H9 (cell line): ENCODE results near the gene ANKRD34B. TPM values are rescaled to one million over a fixed set of nuclear protein-coding genes. Genes with fewer than 3 reads are reported as not detected.

Source experiments
- DNase-seq: peaks from one replicate; pipeline ENCODE4 v3.0.0-alpha.2; 2017
- H2AFZ ChIP-seq: one replicate; pipeline ENCODE4 v1.6.1; 2013; ENCODE audit warnings: mild to moderate bottlenecking, low read length, control low read depth, moderate library complexity
- H2AK5ac ChIP-seq: 2 replicates; pipeline ENCODE4 v1.6.1; 2013; ENCODE audit warnings: low read length, control low read depth, mixed read lengths; ENCODE audit not compliant: insufficient read length
- H2BK120ac ChIP-seq: one replicate; pipeline ENCODE4 v1.6.1; 2013; ENCODE audit warnings: low read depth, mild to moderate bottlenecking, low read length, control low read depth, inconsistent platforms; ENCODE audit not compliant: poor library complexity, severe bottlenecking
- H2BK12ac ChIP-seq: 2 replicates; pipeline ENCODE4 v1.6.1; 2013; ENCODE audit warnings: low read length, control low read depth, mixed read lengths, low read depth; ENCODE audit not compliant: insufficient read length
- H2BK15ac ChIP-seq: 2 replicates; pipeline ENCODE4 v1.6.1; 2013; ENCODE audit warnings: low read depth, low read length, control low read depth
- H2BK20ac ChIP-seq: one replicate; pipeline ENCODE4 v1.6.1; 2013; ENCODE audit warnings: low read depth, mild to moderate bottlenecking, low read length, control low read depth, inconsistent platforms; ENCODE audit not compliant: poor library complexity, severe bottlenecking
- H2BK5ac ChIP-seq: 2 replicates; pipeline ENCODE4 v1.6.1; 2013; ENCODE audit warnings: low read length, control low read depth, mixed read lengths; ENCODE audit not compliant: insufficient read length
- H3K14ac ChIP-seq: 2 replicates; pipeline ENCODE4 v1.6.1; 2013; ENCODE audit warnings: low read length, control low read depth; ENCODE audit not compliant: insufficient read depth
- H3K18ac ChIP-seq: 2 replicates; pipeline ENCODE4 v1.6.1; 2013; ENCODE audit warnings: low read depth, mild to moderate bottlenecking, mixed read lengths, low read length, control low read depth; ENCODE audit not compliant: insufficient read length
- H3K23ac ChIP-seq: 2 replicates; pipeline ENCODE4 v1.6.1; 2013; ENCODE audit warnings: low read length, control low read depth, mixed read lengths, low read depth; ENCODE audit not compliant: insufficient read length
- H3K23me2 ChIP-seq: 2 replicates; pipeline ENCODE4 v1.6.1; 2013; ENCODE audit warnings: low read depth, mild to moderate bottlenecking, mixed read lengths, low read length, control low read depth; ENCODE audit not compliant: insufficient read length, poor library complexity, severe bottlenecking
- H3K27ac ChIP-seq: 2 replicates; pipeline ENCODE4 v1.5.1; 2013; ENCODE audit warnings: low read length, control low read depth, mixed read lengths, low read depth; ENCODE audit not compliant: insufficient read length
- H3K27me3 ChIP-seq: 2 replicates; pipeline ENCODE4 v1.6.1; 2013; ENCODE audit warnings: low read length, control low read depth, inconsistent platforms; ENCODE audit not compliant: insufficient read depth
- H3K4ac ChIP-seq: 2 replicates; pipeline ENCODE4 v1.6.1; 2013; ENCODE audit warnings: low read depth, mild to moderate bottlenecking, control low read depth, inconsistent platforms, low read length, moderate library complexity
- H3K4me1 ChIP-seq: 2 replicates; pipeline ENCODE4 v1.6.1; 2013; ENCODE audit warnings: low read length, control low read depth, inconsistent platforms; ENCODE audit not compliant: insufficient read depth
- H3K4me2 ChIP-seq: 2 replicates; pipeline ENCODE4 v1.6.1; 2013; ENCODE audit warnings: low read length, control low read depth, mixed read lengths; ENCODE audit not compliant: insufficient read length, insufficient read depth
- H3K56ac ChIP-seq: 2 replicates; pipeline ENCODE4 v1.6.1; 2013; ENCODE audit warnings: low read depth, mild to moderate bottlenecking, mixed read lengths, low read length, control low read depth; ENCODE audit not compliant: insufficient read length
- H3K79me1 ChIP-seq: 2 replicates; pipeline ENCODE4 v1.6.1; 2013; ENCODE audit warnings: low read depth, mild to moderate bottlenecking, moderate library complexity, low read length, control low read depth, inconsistent platforms; ENCODE audit not compliant: insufficient read depth, poor library complexity, severe bottlenecking
- H3K79me2 ChIP-seq: 2 replicates; pipeline ENCODE4 v1.6.1; 2013; ENCODE audit warnings: low read length, control low read depth, inconsistent platforms; ENCODE audit not compliant: insufficient read depth
- H3K9ac ChIP-seq: 2 replicates; pipeline ENCODE4 v1.6.1; 2013; ENCODE audit warnings: low read length, control low read depth, mixed read lengths; ENCODE audit not compliant: insufficient read length; ENCODE audit errors: extremely low read depth
- H3K9me3 ChIP-seq: one replicate; pipeline ENCODE4 v1.6.1; 2013; ENCODE audit warnings: low read depth, low read length, inconsistent platforms; ENCODE audit not compliant: control insufficient read depth
- H3T11ph ChIP-seq: one replicate; pipeline ENCODE4 v1.6.1; 2013; ENCODE audit warnings: mild to moderate bottlenecking, low read length, control low read depth, inconsistent platforms
- H4K20me1 ChIP-seq: one replicate; pipeline ENCODE4 v1.6.1; 2013; ENCODE audit not compliant: control insufficient read depth, insufficient read length, insufficient read depth
- H4K5ac ChIP-seq: 2 replicates; pipeline ENCODE4 v1.6.1; 2013; ENCODE audit warnings: low read depth, mild to moderate bottlenecking, mixed read lengths, low read length, control low read depth; ENCODE audit not compliant: insufficient read length
- H4K8ac ChIP-seq: replicated peaks from 2 replicates; pipeline ENCODE4 v1.6.1; 2013; ENCODE audit warnings: low read length, control low read depth, mixed read lengths, low read depth; ENCODE audit not compliant: insufficient read length
- H4K91ac ChIP-seq: 2 replicates; pipeline ENCODE4 v1.6.1; 2013; ENCODE audit warnings: low read depth, mild to moderate bottlenecking, moderate library complexity, mixed read lengths, low read length, control low read depth; ENCODE audit not compliant: insufficient read length
- H3K27ac Mint-ChIP-seq, 3 experiments: 2 replicates in 2 of 3; 3 replicates in 1 of 3; pipeline ENCODE4 v1.8.0; 2020 to 2021; ENCODE audit warnings: mixed read lengths in 3 of 3, mild to moderate bottlenecking in 1 of 3, moderate library complexity in 1 of 3
- H3K27me3 Mint-ChIP-seq: 2 replicates; pipeline ENCODE4 v1.8.0; 2021; ENCODE audit warnings: low read depth, mild to moderate bottlenecking, moderate library complexity, mixed read lengths
- H3K36me3 Mint-ChIP-seq, 3 experiments: 2 replicates in 2 of 3; 3 replicates in 1 of 3; pipeline ENCODE4 v1.8.0; 2020 to 2021; ENCODE audit warnings: low read depth in 3 of 3, mixed read lengths in 3 of 3; ENCODE audit not compliant: insufficient read depth in 1 of 3
- H3K4me1 Mint-ChIP-seq, 2 experiments: 2 replicates each; pipeline ENCODE4 v1.8.0; 2020; ENCODE audit warnings: mixed read lengths in 2 of 2
- H3K4me3 Mint-ChIP-seq, 2 experiments: 2 replicates in 1 of 2; 3 replicates in 1 of 2; pipeline ENCODE4 v1.8.0; 2020 to 2021; ENCODE audit warnings: mild to moderate bottlenecking in 2 of 2, mixed read lengths in 2 of 2, moderate library complexity in 1 of 2
- H3K9me3 Mint-ChIP-seq, 2 experiments: 2 replicates in 1 of 2; 3 replicates in 1 of 2; pipeline ENCODE4 v1.8.0; 2020; ENCODE audit warnings: mild to moderate bottlenecking in 2 of 2, mixed read lengths in 2 of 2, moderate library complexity in 1 of 2
- CTCF ChIP-seq: fragments of 200-600 bp; sonication (generic); conservative IDR thresholded peaks from 3 replicates; pipeline ENCODE4 v1.8.0; 2021; ENCODE audit warnings: antibody characterized with exemption, mild to moderate bottlenecking
- WGBS: extraction: QIAGEN DNeasy Blood & Tissue Kit; methylation state at CpG from one replicate; pipeline ENCODE4 v1.1.7; 2013; ENCODE audit warnings: missing lambda C conversion rate, low lambda C conversion rate, mixed read lengths; ENCODE audit not compliant: insufficient read length; ENCODE audit errors: extremely low coverage; 5-methylcytosine and 5-hydroxymethylcytosine counted together
- total RNA-seq: library from RNA; stranded (reverse); gene quantifications from 2 replicates; pipeline ENCODE4 v1.2.1, GENCODE V29; 2021

Gene ANKRD34B
- total RNA-seq, 1 experiment from 2014 or later = 0.72 TPM

GRCh38 chr5:80554646-80555045 lies 15.4 kb downstream of the ANKRD34B start:
- Histone ChIP-seq H3K9ac (no peak overlapping the region), H2BK120ac (no peak overlapping the region), H4K8ac (no peak overlapping the region), H3K4me1 (peaks cover 4% of the 10 kb centered on the region; the same call in 1 of the 2 replicates), H2BK12ac (no peak overlapping the region), H3K79me2 (no peaks in the 10 kb centered on the region), H2BK20ac (no peak overlapping the region), H4K20me1 (no peaks in the 10 kb centered on the region), H3K14ac (no peak overlapping the region), H3K4me2 (no peak overlapping the region), H3K18ac (no peak overlapping the region), H3T11ph (no peak overlapping the region), H3K23me2 (no peaks in the 10 kb centered on the region), H2AFZ (no peak overlapping the region), H2AK5ac (no peak overlapping the region), H4K5ac (no peak overlapping the region), H2BK5ac (no peak overlapping the region), H4K91ac (no peak overlapping the region), H3K4ac (no peak overlapping the region), H2BK15ac (no peak overlapping the region), H3K56ac (no peak overlapping the region), H3K79me1 (no peaks in the 10 kb centered on the region), H3K27ac (no peak overlapping the region), H3K23ac (no peak overlapping the region), H3K9me3 (no peaks in the 10 kb centered on the region), H3K27me3 (no peaks in the 10 kb centered on the region)
- Mint-ChIP-seq H3K36me3 (peaks cover 0 to 9% (median 0%) of the 10 kb centered on the region in 3 experiments; a peak in 2 of 7 replicates), H3K9me3 (peaks cover 0 to 4% of the 10 kb centered on the region in 2 experiments; a peak in 1 of 5 replicates), H3K4me1 (peaks cover 23 to 39% of the 10 kb centered on the region in 2 experiments), H3K27me3 (peaks cover 24% of the 10 kb centered on the region), H3K4me3 (peak overlapping the region in 1 of 2 experiments; percentile 22; a peak in 1 of 5 replicates), H3K27ac (peak overlapping the region; percentile 68 to 94 (median 89); a peak in 6 of 7 replicates)
- WGBS = no CpG with 5 or more reads among the region's 4 CpGs
- DNase-seq = peak; percentile 60
- TF ChIP-seq CTCF = no peak
